ENCODE data around the gene APOL6. TPM values are rescaled to one million over a fixed set of nuclear protein-coding genes. Genes with fewer than 3 reads are reported as not detected.

The APOL6 gene
- total RNA-seq, result 10 to 100 TPM in 3 of 4 donors, 1 to 10 TPM in 1; 4.6 to 39.7 (median 27.5) TPM

- intact Hi-C loops (cut with DNase I; ENCODE audit: low total_unique reads), result no loop called here
- H3K4me1 ChIP-seq, result peaks cover 16 to 37% (median 21%) of the 10 kb centered on the region in 4 donors
- peak; percentile 67 for DNase-seq
- WGBS, 2 donors (ENCODE audit: low coverage in 1 of 2), result 4 to 9% methylated on average over 12 to 16 of the region's 18 CpGs
- in situ Hi-C loops (cut with MboI; ENCODE audit: low pct_ligation_motif_present in 1 of 4, low pct_unique_long_range_greater_than_20kb in 1 of 4, low sequenced_read_pairs in 3 of 4), result loop anchor here in 2 of 4 donors (25.0 kb wide), 2 partner anchors 264 to 464 kb away; no protein-coding TSS in a partner anchor
- TF ChIP-seq CTCF (IDR thresholded peaks at IDR 0.05) (no peak), POLR2AphosphoS5 (IDR thresholded peaks at IDR 0.05) (peak; percentile 68 to 88 (median 88)), EP300 (IDR thresholded peaks at IDR 0.05; ENCODE audit: low read depth) (no peak), POLR2A (IDR thresholded peaks at IDR 0.05) (peak; percentile 83)
- H3K36me3 ChIP-seq, result no peaks in the 10 kb centered on the region
- no peaks in the 10 kb centered on the region for H3K27me3 ChIP-seq
- H3K4me3 ChIP-seq, result peak within 1 kb of the TSS; percentile 62 to 68 (median 66)
- H3K27ac ChIP-seq, result peak within 1 kb of the TSS; percentile 90 to 94 (median 93)
- H3K9me3 ChIP-seq, result no peaks in the 10 kb centered on the region
These were observed at the start of gene APOL6 for GRCh38 chr22:35648066-35649025. Gene APOL6 (plus strand): TSS chr22:35648446. CDS start chr22:35656426, 7,980 bp downstream.

- no peaks in the 10 kb centered on the region for H3K27me3 ChIP-seq
- intact Hi-C loops (cut with DNase I; ENCODE audit: low total_unique reads), result no loop called here
- no peaks in the 10 kb centered on the region for H3K36me3 ChIP-seq
- H3K9me3 ChIP-seq, result no peaks in the 10 kb centered on the region
- no peak for DNase-seq
- in situ Hi-C loops (cut with MboI; ENCODE audit: low pct_ligation_motif_present in 1 of 4, low pct_unique_long_range_greater_than_20kb in 1 of 4, low sequenced_read_pairs in 3 of 4), result no loop called here
- no peak overlapping the region for H3K27ac ChIP-seq
- no peaks in the 10 kb centered on the region for H3K4me1 ChIP-seq
- H3K4me3 ChIP-seq, result no peak overlapping the region
- no peak for TF ChIP-seq CTCF (IDR thresholded peaks at IDR 0.05)
- no peak for TF ChIP-seq POLR2AphosphoS5 (IDR thresholded peaks at IDR 0.05)
- no peak for TF ChIP-seq POLR2A (IDR thresholded peaks at IDR 0.05)
- TF ChIP-seq EP300 (IDR thresholded peaks at IDR 0.05; ENCODE audit: low read depth), result no peak
- WGBS, 2 donors (ENCODE audit: low coverage in 1 of 2), result 93 to 95% methylated on average over 4 of the region's 4 CpGs
These were observed 48.9 kb upstream of the APOL6 start for GRCh38 chr22:35599364-35599763.

GRCh38 chr22:35600476-35600875 lies 47.8 kb upstream of the APOL6 start:
- DNase-seq, result no peak
- WGBS, 2 donors (ENCODE audit: low coverage in 1 of 2), result 79 to 80% methylated on average over 1 to 12 of the region's 12 CpGs
- intact Hi-C loops (cut with DNase I; ENCODE audit: low total_unique reads), result no loop called here
- TF ChIP-seq POLR2A (IDR thresholded peaks at IDR 0.05), result no peak
- no peak for TF ChIP-seq EP300 (IDR thresholded peaks at IDR 0.05; ENCODE audit: low read depth)
- no peak for TF ChIP-seq CTCF (IDR thresholded peaks at IDR 0.05)
- no peak for TF ChIP-seq POLR2AphosphoS5 (IDR thresholded peaks at IDR 0.05)
- Histone ChIP-seq H3K4me3 (no peak overlapping the region), H3K9me3 (no peaks in the 10 kb centered on the region), H3K27ac (no peak overlapping the region), H3K36me3 (no peaks in the 10 kb centered on the region), H3K27me3 (no peaks in the 10 kb centered on the region), H3K4me1 (no peaks in the 10 kb centered on the region)
- in situ Hi-C loops (cut with MboI; ENCODE audit: low pct_ligation_motif_present in 1 of 4, low pct_unique_long_range_greater_than_20kb in 1 of 4, low sequenced_read_pairs in 3 of 4), result loop anchor here in 1 of 4 donors (25.0 kb wide), 1 partner anchor 512 kb away; no protein-coding TSS in a partner anchor

GRCh38 chr22:35601013-35601580 lies 47.1 kb upstream of the APOL6 start:
- H3K27me3 ChIP-seq, result no peaks in the 10 kb centered on the region
- H3K4me3 ChIP-seq, result no peak overlapping the region
- DNase-seq, result no peak
- H3K27ac ChIP-seq, result no peak overlapping the region
- in situ Hi-C loops (cut with MboI; ENCODE audit: low pct_ligation_motif_present in 1 of 4, low pct_unique_long_range_greater_than_20kb in 1 of 4, low sequenced_read_pairs in 3 of 4) (loop anchor here in 1 of 4 donors (25.0 kb wide), 1 partner anchor 511 kb away; no protein-coding TSS in a partner anchor), intact Hi-C loops (cut with DNase I; ENCODE audit: low total_unique reads) (no loop called here)
- no peaks in the 10 kb centered on the region for H3K9me3 ChIP-seq
- peaks cover 0 to 4% (median 1%) of the 10 kb centered on the region in 4 donors for H3K4me1 ChIP-seq
- TF ChIP-seq CTCF (IDR thresholded peaks at IDR 0.05) (no peak), EP300 (IDR thresholded peaks at IDR 0.05; ENCODE audit: low read depth) (no peak), POLR2A (IDR thresholded peaks at IDR 0.05) (no peak), POLR2AphosphoS5 (IDR thresholded peaks at IDR 0.05) (no peak)
- no peaks in the 10 kb centered on the region for H3K36me3 ChIP-seq
- 90 to 95% methylated on average over 4 to 5 of the region's 5 CpGs for WGBS, 2 donors (ENCODE audit: low coverage in 1 of 2)
